WTC11 (cell line): ENCODE results near the gene ACADVL. TPM values are rescaled to one million over a fixed set of nuclear protein-coding genes. Genes with fewer than 3 reads are reported as not detected.

Source experiments
- CREB1 ChIP-seq: sonication (generic); formaldehyde crosslinking; IDR thresholded peaks from 2 replicates; pipeline ENCODE4 v1.8.0; 2023; ENCODE audit warnings: mild to moderate bottlenecking, missing genetic modification reagents
- ESRRA ChIP-seq: sonication (generic); formaldehyde crosslinking; IDR thresholded peaks from 2 replicates; pipeline ENCODE4 v1.8.1; 2022; ENCODE audit warnings: mild to moderate bottlenecking, missing genetic modification reagents, borderline replicate concordance
- NFE2L1 ChIP-seq: sonication (generic); formaldehyde crosslinking; IDR thresholded peaks from 2 replicates; pipeline ENCODE4 v1.8.1; 2023; ENCODE audit warnings: missing genetic modification reagents
- NR3C1 ChIP-seq: sonication (generic); formaldehyde crosslinking; conservative IDR thresholded peaks from 2 replicates; pipeline ENCODE4 v1.8.1; 2023; ENCODE audit warnings: low read depth, mild to moderate bottlenecking, missing genetic modification reagents
- PRRX2 ChIP-seq: fragments of 250-450 bp; sonication (Bioruptor Pico); IDR thresholded peaks from 2 replicates; pipeline ENCODE4 v1.8.0; 2021; ENCODE audit warnings: mild to moderate bottlenecking
- SMAD3 ChIP-seq: sonication (generic); formaldehyde crosslinking; IDR thresholded peaks from 2 replicates; pipeline ENCODE4 v1.8.0; 2022; ENCODE audit warnings: missing genetic modification reagents, mild to moderate bottlenecking, borderline replicate concordance
- TEAD4 ChIP-seq: sonication (generic); formaldehyde crosslinking; IDR thresholded peaks from 2 replicates; pipeline ENCODE4 v1.8.0; 2022; ENCODE audit warnings: mild to moderate bottlenecking, missing genetic modification reagents
- ZBTB21 ChIP-seq: sonication (generic); formaldehyde crosslinking; IDR thresholded peaks from 2 replicates; pipeline ENCODE4 v1.8.1; 2023; ENCODE audit warnings: mild to moderate bottlenecking, missing genetic modification reagents, borderline replicate concordance
- ZNF232 ChIP-seq: sonication (generic); formaldehyde crosslinking; IDR thresholded peaks from 2 replicates; pipeline ENCODE4 v1.8.0; 2022; ENCODE audit warnings: mild to moderate bottlenecking, missing genetic modification reagents
- ZNF416 ChIP-seq: fragments of 250-450 bp; sonication (Bioruptor Pico); IDR thresholded peaks from 2 replicates; pipeline ENCODE4 v1.9.0; 2021; ENCODE audit warnings: mild to moderate bottlenecking, inconsistent platforms
- ZNF671 ChIP-seq: fragments of 250-450 bp; sonication (Bioruptor Pico); IDR thresholded peaks from 2 replicates; pipeline ENCODE4 v1.8.0; 2021; ENCODE audit warnings: mild to moderate bottlenecking
- total RNA-seq: library from RNA; stranded (reverse); gene quantifications from 3 replicates; pipeline ENCODE4 v1.2.3, GENCODE V29; 2021
- TF ChIP-seq, protein P1 (sequence below): sonication (generic); formaldehyde crosslinking; IDR thresholded peaks from 2 replicates; pipeline ENCODE4 v1.8.1; 2022; ENCODE audit warnings: missing genetic modification reagents, borderline replicate concordance
- TF ChIP-seq, protein P2 (sequence below): sonication (generic); formaldehyde crosslinking; IDR thresholded peaks from 2 replicates; pipeline ENCODE4 v1.8.0; 2022; ENCODE audit warnings: mild to moderate bottlenecking, missing genetic modification reagents
- TF ChIP-seq, protein P3 (sequence below): fragments of 250-450 bp; sonication (Bioruptor Pico); IDR thresholded peaks from 2 replicates; pipeline ENCODE4 v1.9.0; 2021; ENCODE audit warnings: mild to moderate bottlenecking
- TF ChIP-seq, protein P4 (sequence below): sonication (generic); formaldehyde crosslinking; IDR thresholded peaks from 2 replicates; pipeline ENCODE4 v1.8.1; 2023; ENCODE audit warnings: mild to moderate bottlenecking, missing genetic modification reagents, moderate library complexity
- TF ChIP-seq, protein P5 (sequence below): sonication (generic); formaldehyde crosslinking; IDR thresholded peaks from 2 replicates; pipeline ENCODE4 v1.8.1; 2023; ENCODE audit warnings: mild to moderate bottlenecking, missing genetic modification reagents
- TF ChIP-seq, protein P6 (sequence below): sonication (generic); formaldehyde crosslinking; IDR thresholded peaks from 2 replicates; pipeline ENCODE4 v1.8.0; 2022; ENCODE audit warnings: mild to moderate bottlenecking, missing genetic modification reagents
- TF ChIP-seq, protein P7 (sequence below): sonication (generic); formaldehyde crosslinking; IDR thresholded peaks from 2 replicates; pipeline ENCODE4 v1.8.0; 2022; ENCODE audit warnings: mild to moderate bottlenecking, missing genetic modification reagents
- TF ChIP-seq, protein P8 (sequence below): sonication (generic); formaldehyde crosslinking; IDR thresholded peaks from 2 replicates; pipeline ENCODE4 v1.8.1; 2022; ENCODE audit warnings: mild to moderate bottlenecking, moderate library complexity, missing genetic modification reagents
- TF ChIP-seq, protein P9 (sequence below): fragments of 250-450 bp; sonication (Bioruptor Pico); conservative IDR thresholded peaks from 2 replicates; pipeline ENCODE4 v1.9.0; 2021; ENCODE audit warnings: mild to moderate bottlenecking
- TF ChIP-seq, protein P10 (sequence below): sonication (generic); formaldehyde crosslinking; IDR thresholded peaks from 2 replicates; pipeline ENCODE4 v1.8.0; 2023; ENCODE audit warnings: mild to moderate bottlenecking, missing genetic modification reagents

Gene ACADVL
- total RNA-seq, 1 experiment from 2014 or later, result 236 TPM

DNA sequence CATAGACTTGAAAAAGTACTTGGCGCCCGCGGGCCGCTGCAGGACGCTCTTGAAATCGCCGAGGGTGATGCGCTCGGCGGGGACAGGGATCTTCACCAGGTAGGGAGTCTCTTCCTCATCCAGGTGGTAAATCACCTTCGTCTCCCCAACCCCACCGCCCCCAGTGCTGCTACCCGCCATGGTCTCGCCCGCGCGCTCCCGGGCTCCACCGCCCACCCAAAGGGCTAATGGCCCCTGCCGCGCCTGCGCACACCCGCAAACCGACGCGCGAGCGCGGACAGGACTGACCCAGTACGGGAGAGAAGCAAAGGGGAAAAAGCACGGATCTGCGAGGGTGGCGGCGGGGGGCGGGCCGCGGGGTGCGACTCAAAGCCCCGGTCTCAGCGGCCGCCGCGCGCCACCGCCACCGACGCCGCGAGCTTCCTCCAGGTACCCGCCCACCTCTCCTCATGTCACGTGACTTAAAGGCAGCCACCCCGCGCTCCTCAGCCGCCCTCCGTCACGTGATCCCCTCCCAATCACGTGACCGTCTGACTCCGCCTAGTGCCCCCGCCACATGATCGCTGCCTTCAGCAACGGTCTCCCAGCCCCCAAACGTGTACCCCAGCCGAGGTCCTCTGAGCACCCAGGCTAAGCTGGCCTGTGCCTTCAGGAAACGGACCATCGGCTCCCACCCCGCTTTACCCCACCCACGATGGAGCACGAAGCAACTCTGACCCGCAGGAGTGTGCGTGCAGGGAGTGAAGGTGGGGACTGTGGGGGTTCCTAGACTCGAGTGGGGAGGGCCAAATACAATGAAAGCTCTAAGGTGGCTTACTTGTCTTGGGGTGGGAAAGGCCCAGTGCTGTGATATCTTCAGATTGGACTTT, 14.6 kb downstream of the ACADVL start, which contains the start of gene DVL2 (continued):
- TF ChIP-seq PRRX2 (CRISPR knock-in tag) (peak; percentile 95), ZNF416 (CRISPR knock-in tag) (peak; percentile 98), TEAD4 (CRISPR knock-in tag) (no peak), ZBTB21 (CRISPR knock-in tag) (peak; percentile 90), NFE2L1 (0 out of 2 replicates have a peak, but pooled peaks have one; percentile 59), SMAD3 (CRISPR knock-in tag) (peak; percentile 92), ZNF671 (CRISPR knock-in tag) (peak; percentile 84; the same call in 1 of the 2 replicates), NR3C1 (0 out of 2 replicates have a peak, but pooled peaks have one; percentile 44), ZNF232 (CRISPR knock-in tag) (peak; percentile 94; the same call in 1 of the 2 replicates), CREB1 (peak; percentile 94), ESRRA (CRISPR knock-in tag) (no peak)
- TF ChIP-seq, protein P1, sequence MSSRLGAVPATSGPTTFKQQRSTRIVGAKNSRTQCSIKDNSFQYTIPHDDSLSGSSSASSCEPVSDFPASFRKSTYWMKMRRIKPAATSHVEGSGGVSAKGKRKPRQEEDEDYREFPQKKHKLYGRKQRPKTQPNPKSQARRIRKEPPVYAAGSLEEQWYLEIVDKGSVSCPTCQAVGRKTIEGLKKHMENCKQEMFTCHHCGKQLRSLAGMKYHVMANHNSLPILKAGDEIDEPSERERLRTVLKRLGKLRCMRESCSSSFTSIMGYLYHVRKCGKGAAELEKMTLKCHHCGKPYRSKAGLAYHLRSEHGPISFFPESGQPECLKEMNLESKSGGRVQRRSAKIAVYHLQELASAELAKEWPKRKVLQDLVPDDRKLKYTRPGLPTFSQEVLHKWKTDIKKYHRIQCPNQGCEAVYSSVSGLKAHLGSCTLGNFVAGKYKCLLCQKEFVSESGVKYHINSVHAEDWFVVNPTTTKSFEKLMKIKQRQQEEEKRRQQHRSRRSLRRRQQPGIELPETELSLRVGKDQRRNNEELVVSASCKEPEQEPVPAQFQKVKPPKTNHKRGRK (CRISPR knock-in tag), result no peak
- TF ChIP-seq, protein P2, sequence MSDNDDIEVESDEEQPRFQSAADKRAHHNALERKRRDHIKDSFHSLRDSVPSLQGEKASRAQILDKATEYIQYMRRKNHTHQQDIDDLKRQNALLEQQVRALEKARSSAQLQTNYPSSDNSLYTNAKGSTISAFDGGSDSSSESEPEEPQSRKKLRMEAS (CRISPR knock-in tag), result peak; percentile 73
- TF ChIP-seq, protein P3, sequence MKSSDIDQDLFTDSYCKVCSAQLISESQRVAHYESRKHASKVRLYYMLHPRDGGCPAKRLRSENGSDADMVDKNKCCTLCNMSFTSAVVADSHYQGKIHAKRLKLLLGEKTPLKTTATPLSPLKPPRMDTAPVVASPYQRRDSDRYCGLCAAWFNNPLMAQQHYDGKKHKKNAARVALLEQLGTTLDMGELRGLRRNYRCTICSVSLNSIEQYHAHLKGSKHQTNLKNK (CRISPR knock-in tag), result peak; percentile 79
- TF ChIP-seq, protein P4, sequence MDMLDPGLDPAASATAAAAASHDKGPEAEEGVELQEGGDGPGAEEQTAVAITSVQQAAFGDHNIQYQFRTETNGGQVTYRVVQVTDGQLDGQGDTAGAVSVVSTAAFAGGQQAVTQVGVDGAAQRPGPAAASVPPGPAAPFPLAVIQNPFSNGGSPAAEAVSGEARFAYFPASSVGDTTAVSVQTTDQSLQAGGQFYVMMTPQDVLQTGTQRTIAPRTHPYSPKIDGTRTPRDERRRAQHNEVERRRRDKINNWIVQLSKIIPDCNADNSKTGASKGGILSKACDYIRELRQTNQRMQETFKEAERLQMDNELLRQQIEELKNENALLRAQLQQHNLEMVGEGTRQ (CRISPR knock-in tag), result peak; percentile 100
- TF ChIP-seq, protein P5, sequence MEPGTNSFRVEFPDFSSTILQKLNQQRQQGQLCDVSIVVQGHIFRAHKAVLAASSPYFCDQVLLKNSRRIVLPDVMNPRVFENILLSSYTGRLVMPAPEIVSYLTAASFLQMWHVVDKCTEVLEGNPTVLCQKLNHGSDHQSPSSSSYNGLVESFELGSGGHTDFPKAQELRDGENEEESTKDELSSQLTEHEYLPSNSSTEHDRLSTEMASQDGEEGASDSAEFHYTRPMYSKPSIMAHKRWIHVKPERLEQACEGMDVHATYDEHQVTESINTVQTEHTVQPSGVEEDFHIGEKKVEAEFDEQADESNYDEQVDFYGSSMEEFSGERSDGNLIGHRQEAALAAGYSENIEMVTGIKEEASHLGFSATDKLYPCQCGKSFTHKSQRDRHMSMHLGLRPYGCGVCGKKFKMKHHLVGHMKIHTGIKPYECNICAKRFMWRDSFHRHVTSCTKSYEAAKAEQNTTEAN (CRISPR knock-in tag), result 0 out of 2 replicates have a peak, but pooled peaks have one; percentile 28
- TF ChIP-seq, protein P6, sequence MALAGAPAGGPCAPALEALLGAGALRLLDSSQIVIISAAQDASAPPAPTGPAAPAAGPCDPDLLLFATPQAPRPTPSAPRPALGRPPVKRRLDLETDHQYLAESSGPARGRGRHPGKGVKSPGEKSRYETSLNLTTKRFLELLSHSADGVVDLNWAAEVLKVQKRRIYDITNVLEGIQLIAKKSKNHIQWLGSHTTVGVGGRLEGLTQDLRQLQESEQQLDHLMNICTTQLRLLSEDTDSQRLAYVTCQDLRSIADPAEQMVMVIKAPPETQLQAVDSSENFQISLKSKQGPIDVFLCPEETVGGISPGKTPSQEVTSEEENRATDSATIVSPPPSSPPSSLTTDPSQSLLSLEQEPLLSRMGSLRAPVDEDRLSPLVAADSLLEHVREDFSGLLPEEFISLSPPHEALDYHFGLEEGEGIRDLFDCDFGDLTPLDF, result peak; percentile 58; the same call in 1 of the 2 replicates
- TF ChIP-seq, protein P7, sequence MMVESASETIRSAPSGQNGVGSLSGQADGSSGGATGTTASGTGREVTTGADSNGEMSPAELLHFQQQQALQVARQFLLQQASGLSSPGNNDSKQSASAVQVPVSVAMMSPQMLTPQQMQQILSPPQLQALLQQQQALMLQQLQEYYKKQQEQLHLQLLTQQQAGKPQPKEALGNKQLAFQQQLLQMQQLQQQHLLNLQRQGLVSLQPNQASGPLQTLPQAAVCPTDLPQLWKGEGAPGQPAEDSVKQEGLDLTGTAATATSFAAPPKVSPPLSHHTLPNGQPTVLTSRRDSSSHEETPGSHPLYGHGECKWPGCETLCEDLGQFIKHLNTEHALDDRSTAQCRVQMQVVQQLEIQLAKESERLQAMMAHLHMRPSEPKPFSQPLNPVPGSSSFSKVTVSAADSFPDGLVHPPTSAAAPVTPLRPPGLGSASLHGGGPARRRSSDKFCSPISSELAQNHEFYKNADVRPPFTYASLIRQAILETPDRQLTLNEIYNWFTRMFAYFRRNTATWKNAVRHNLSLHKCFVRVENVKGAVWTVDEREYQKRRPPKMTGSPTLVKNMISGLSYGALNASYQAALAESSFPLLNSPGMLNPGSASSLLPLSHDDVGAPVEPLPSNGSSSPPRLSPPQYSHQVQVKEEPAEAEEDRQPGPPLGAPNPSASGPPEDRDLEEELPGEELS, result peak; percentile 68; the same call in 1 of the 2 replicates
- TF ChIP-seq, protein P8, sequence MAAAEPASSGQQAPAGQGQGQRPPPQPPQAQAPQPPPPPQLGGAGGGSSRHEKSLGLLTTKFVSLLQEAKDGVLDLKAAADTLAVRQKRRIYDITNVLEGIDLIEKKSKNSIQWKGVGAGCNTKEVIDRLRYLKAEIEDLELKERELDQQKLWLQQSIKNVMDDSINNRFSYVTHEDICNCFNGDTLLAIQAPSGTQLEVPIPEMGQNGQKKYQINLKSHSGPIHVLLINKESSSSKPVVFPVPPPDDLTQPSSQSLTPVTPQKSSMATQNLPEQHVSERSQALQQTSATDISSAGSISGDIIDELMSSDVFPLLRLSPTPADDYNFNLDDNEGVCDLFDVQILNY (CRISPR knock-in tag), result 0 out of 2 replicates have a peak, but pooled peaks have one; percentile 84
- TF ChIP-seq, protein P9, sequence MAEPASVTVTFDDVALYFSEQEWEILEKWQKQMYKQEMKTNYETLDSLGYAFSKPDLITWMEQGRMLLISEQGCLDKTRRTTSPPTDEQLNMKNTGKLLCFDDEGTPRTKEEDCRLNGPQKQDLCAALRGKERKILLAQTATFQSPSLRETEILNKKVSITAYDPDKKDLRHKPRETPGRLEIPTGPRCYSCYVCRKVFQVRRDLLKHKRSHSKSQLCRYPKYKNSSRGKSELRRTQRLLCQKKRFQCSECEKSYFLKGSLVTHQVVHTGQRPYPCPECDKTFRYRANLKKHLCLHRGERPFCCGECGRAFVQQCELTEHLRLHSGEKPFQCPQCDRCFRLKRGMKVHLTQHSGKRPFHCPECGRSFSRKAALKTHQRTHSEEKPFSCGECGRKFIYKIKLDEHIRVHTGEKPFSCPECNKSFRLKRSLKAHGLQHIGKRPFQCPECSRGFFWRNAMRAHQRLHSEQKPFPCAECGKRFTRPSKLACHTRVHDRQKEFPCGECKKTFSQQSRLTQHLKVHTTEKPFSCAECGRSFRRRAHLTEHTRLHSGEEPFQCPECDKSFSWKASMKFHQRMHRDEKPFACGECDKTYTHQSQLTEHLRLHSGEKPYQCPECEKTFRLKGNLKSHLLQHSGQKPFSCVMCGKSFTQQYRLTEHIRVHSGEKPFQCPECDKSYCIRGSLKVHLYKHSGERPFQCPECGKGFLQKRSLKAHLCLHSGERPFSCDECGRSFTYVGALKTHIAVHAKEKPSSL (CRISPR knock-in tag), result peak; percentile 90
- TF ChIP-seq, protein P10, sequence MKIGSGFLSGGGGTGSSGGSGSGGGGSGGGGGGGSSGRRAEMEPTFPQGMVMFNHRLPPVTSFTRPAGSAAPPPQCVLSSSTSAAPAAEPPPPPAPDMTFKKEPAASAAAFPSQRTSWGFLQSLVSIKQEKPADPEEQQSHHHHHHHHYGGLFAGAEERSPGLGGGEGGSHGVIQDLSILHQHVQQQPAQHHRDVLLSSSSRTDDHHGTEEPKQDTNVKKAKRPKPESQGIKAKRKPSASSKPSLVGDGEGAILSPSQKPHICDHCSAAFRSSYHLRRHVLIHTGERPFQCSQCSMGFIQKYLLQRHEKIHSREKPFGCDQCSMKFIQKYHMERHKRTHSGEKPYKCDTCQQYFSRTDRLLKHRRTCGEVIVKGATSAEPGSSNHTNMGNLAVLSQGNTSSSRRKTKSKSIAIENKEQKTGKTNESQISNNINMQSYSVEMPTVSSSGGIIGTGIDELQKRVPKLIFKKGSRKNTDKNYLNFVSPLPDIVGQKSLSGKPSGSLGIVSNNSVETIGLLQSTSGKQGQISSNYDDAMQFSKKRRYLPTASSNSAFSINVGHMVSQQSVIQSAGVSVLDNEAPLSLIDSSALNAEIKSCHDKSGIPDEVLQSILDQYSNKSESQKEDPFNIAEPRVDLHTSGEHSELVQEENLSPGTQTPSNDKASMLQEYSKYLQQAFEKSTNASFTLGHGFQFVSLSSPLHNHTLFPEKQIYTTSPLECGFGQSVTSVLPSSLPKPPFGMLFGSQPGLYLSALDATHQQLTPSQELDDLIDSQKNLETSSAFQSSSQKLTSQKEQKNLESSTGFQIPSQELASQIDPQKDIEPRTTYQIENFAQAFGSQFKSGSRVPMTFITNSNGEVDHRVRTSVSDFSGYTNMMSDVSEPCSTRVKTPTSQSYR, result peak; percentile 84; the same call in 1 of the 2 replicates
